Heart right ventricle (tissue), 16 donors: Measurements from ENCODE around the gene CHCHD3. TPM values are rescaled to one million over a fixed set of nuclear protein-coding genes. Genes with fewer than 3 reads are reported as not detected.

Source experiments
- ATAC-seq, 8 donors: fragments of 200-7000 bp; cut with Tn5 transposase; one replicate each; pipeline ENCODE4 v1.9.1; 2020; ENCODE audit warnings: mild to moderate bottlenecking in 8 of 8, moderate library complexity in 8 of 8, moderate number of reproducible peaks in 1 of 8
- DNase-seq, 2 donors: peaks; one replicate each; pipeline ENCODE4 v3.0.0-alpha.2; 2020
- H3K27ac ChIP-seq, 10 donors: fragments of 200-600 bp; sonication (generic) in 2 of 10; one replicate each; pipeline versions ENCODE4 v1.5.0 to v1.8.0; 2020 to 2022; ENCODE audit warnings: mild to moderate bottlenecking in 3 of 10
- H3K27me3 ChIP-seq, 7 donors: fragments of 200-600 bp; one replicate each; pipeline ENCODE4 v1.8.0; 2021 to 2022; ENCODE audit warnings: mild to moderate bottlenecking in 2 of 7
- H3K36me3 ChIP-seq, 9 donors: fragments of 200-600 bp; sonication (generic) in 1 of 9; one replicate each; pipeline versions ENCODE4 v1.5.0 to v1.8.0; 2020 to 2022; ENCODE audit warnings: mild to moderate bottlenecking in 2 of 9
- H3K4me1 ChIP-seq, 9 donors: fragments of 200-600 bp; sonication (generic) in 1 of 9; one replicate each; pipeline versions ENCODE4 v1.5.0 to v1.8.0; 2020 to 2022; ENCODE audit warnings: mild to moderate bottlenecking in 4 of 9
- H3K4me3 ChIP-seq, 10 donors: fragments of 200-600 bp; sonication (generic) in 2 of 10; one replicate each; pipeline versions ENCODE4 v1.5.0 to v1.8.0; 2020 to 2022; ENCODE audit warnings: mild to moderate bottlenecking in 7 of 10, moderate library complexity in 2 of 10
- H3K9me3 ChIP-seq, 11 donors: fragments of 200-600 bp in 10 of 11; sonication (generic) in 2 of 11; one replicate each; pipeline versions ENCODE4 v1.5.0 to v1.8.0; 2013 to 2022; ENCODE audit warnings: mild to moderate bottlenecking in 2 of 11, control low read depth in 1 of 11, moderate library complexity in 1 of 11
- WGBS, 2 donors: extraction: QIAGEN DNeasy Blood & Tissue Kit; methylation state at CpG; one replicate each; pipeline ENCODE4 v1.1.7; 2013; ENCODE audit warnings: inconsistent platforms in 1 of 2; 5-methylcytosine and 5-hydroxymethylcytosine counted together
- intact Hi-C, 10 donors: fragments of 100-400 bp; cut with DNase I; formaldehyde crosslinking; loops; one replicate each; pipeline versions ENCODE4 v1.11.1 to v1.14.2; 2022
- polyA plus RNA-seq, 2 donors: library from polyadenylated mRNA; stranded (reverse); fragments of 200-250 nt; gene quantifications; one replicate each; pipeline ENCODE4 v1.2.3, GENCODE V29; 2013
- total RNA-seq, 10 donors: library from RNA; stranded (reverse); fragmentation: NEBNext Ultra II Directional in 3 of 10; extraction: Animal tissue kit (Norgen Biotek cat#: 25700) in 3 of 10; gene quantifications; one replicate each; pipeline versions ENCODE4 v1.2.1 to v1.2.4, GENCODE V29; 2021 to 2023
- TF ChIP-seq, protein P1 (sequence below), 9 donors: fragments of 200-600 bp; sonication (generic) in 2 of 9; IDR thresholded peaks; one replicate each; pipeline versions ENCODE4 v1.5.0 to v1.8.0; 2021 to 2022; ENCODE audit warnings: antibody characterized with exemption in 9 of 9, mild to moderate bottlenecking in 5 of 9, moderate library complexity in 1 of 9
- donor health status: Arrhythmogenic right ventricular cardiomyopathy.
- donor health status: ischemic (EF 13 %, LVEDD 7.1; RV severe dilation, severe dysfunction).
- donor health status: healthy with polysubstance abuse.
- donor health status: DM: no; HTN: yes; CAD: no.
- donor health status: DM: no; HTN: no; CAD: no.
- donor health status: ischemic (EF 25% LVEDD 6.9; RV normal size, moderate dysfunction).
- donor health status: ischemic (EF 25% LVEDD 5.7; RV mildly dilated, moderate dysfunction).
- donor health status: healthy.
- donor health status: DM: yes; HTN: yes; CAD: no.
- donor health status: Ischemic cardiomyopathy.
- donor health status: ischemic (EF 35%, LVEDD 5.7; RV mildly dilated, moderate dysfunction).
- donor health status: nonischemic (EF 11% LVEDD 7.7; RV severe dilation, severe dysfunction).
- donor health status: DM: yes; HTN: yes; CAD: no.
- donor health status: PGD.
- donor health status: ischemic (EF 29% LVEDD 5.4; RV normal size, mild dysfunction).
- donor health status: nonischemic (EF 23%, LVEDD 6.1; RV moderate dilation, normal function).

CHCHD3 gene
- total and polyA plus RNA-seq, 12 donors: 42.6 to 215 (median 185) TPM

DNA sequence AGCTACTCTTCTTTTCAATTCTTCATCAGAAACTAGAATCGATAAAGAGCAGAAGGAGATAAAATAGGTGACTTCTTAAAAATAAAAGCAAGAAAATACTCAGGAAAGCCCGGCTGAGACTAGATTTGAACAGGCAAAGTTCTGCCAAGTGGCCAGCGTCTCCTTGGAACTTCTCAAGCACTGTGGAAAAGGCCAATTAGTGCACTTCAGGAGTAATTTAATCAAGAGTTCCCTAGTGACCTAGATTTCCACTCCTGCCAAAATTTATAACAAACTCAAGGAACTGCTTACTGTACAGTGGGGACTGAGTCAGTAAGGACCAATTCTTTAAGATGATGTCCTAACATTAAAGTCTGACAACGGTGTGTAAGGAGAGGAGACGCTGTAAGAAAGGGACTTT lies 57.3 kb downstream of the CHCHD3 start:
- H3K4me3 ChIP-seq: no peak overlapping the region
- H3K4me1 ChIP-seq: peaks cover 0 to 36% (median 21%) of the 10 kb centered on the region in 9 donors
- ATAC-seq (peak in 1 of 8 donors; percentile 11), DNase-seq (no peak)
- intact Hi-C loops: no loop called here
- peaks cover 0 to 13% (median 0%) of the 10 kb centered on the region in 11 donors for H3K9me3 ChIP-seq
- no peaks in the 10 kb centered on the region for H3K27me3 ChIP-seq
- TF ChIP-seq, protein P1, sequence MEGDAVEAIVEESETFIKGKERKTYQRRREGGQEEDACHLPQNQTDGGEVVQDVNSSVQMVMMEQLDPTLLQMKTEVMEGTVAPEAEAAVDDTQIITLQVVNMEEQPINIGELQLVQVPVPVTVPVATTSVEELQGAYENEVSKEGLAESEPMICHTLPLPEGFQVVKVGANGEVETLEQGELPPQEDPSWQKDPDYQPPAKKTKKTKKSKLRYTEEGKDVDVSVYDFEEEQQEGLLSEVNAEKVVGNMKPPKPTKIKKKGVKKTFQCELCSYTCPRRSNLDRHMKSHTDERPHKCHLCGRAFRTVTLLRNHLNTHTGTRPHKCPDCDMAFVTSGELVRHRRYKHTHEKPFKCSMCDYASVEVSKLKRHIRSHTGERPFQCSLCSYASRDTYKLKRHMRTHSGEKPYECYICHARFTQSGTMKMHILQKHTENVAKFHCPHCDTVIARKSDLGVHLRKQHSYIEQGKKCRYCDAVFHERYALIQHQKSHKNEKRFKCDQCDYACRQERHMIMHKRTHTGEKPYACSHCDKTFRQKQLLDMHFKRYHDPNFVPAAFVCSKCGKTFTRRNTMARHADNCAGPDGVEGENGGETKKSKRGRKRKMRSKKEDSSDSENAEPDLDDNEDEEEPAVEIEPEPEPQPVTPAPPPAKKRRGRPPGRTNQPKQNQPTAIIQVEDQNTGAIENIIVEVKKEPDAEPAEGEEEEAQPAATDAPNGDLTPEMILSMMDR (IDR thresholded peaks at IDR 0.05): no peak
- WGBS, 2 donors: 68 to 73% methylated on average over 5 of the region's 5 CpGs
- H3K36me3 ChIP-seq: peaks cover 0 to 11% (median 0%) of the 10 kb centered on the region in 9 donors
- no peak overlapping the region for H3K27ac ChIP-seq

DNA sequence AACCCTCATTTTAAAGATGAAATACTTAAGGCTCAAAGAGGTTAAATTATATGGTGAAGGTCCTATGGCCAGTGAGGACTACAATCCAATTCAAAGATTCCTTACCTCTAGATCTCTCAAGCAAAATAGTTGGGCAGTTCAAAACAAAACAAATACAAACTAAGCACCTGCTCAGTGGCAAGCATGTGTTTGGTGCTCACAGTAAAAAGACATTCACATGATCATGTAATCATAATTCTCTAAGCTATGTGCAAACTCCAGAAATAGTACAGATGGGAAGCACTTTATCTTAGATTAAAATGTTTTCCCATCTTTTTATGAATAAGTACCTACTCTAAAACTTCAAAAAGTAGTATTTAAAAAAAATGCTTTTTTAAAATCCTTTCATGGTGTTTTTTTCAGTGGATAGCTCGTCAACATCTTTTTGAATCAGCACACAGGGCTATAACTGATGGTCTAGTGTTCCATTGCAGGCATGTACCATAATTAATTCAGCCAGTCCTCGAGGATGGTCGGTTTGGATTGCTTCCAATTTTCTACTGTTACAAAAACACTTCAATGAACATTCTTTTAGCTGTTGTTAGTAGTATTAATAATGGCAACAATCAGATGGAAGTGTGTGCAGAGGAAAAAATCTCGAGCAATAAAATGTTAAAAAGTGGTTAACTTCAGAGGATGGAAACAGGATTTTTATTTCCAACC lies 58.4 kb downstream of the CHCHD3 start:
- no peaks in the 10 kb centered on the region for H3K27me3 ChIP-seq
- peaks cover 0 to 32% (median 14%) of the 10 kb centered on the region in 9 donors for H3K4me1 ChIP-seq
- H3K4me3 ChIP-seq: no peak overlapping the region
- TF ChIP-seq, protein P1 (IDR thresholded peaks at IDR 0.05): no peak
- H3K9me3 ChIP-seq: peaks cover 0 to 13% (median 0%) of the 10 kb centered on the region in 11 donors
- no peak for DNase-seq
- 57 to 61% methylated on average over 4 of the region's 4 CpGs for WGBS, 2 donors
- intact Hi-C loops: no loop called here
- no peak for ATAC-seq
- peaks cover 0 to 11% (median 0%) of the 10 kb centered on the region in 9 donors for H3K36me3 ChIP-seq
- H3K27ac ChIP-seq: no peak overlapping the region

DNA sequence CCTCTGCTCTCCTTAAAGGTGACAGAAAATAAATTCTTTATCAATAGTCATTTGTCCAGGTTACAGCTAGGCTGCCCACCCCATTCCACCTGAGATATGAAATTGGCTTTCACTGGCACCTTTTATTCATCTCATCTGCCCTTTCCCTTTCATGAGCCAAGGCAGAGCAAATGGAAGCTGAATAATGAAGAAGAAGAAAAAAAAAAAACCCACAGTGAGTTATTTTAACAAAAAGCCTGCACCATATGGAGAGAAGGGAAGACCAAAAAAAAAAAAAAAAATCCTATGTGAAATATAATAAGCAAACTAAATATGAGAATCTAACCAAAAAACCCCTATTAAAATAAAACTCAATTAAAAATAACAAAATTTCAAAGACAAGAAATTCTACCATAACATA lies 59.2 kb downstream of the CHCHD3 start:
- intact Hi-C loops: no loop called here
- DNase-seq: no peak

DNA sequence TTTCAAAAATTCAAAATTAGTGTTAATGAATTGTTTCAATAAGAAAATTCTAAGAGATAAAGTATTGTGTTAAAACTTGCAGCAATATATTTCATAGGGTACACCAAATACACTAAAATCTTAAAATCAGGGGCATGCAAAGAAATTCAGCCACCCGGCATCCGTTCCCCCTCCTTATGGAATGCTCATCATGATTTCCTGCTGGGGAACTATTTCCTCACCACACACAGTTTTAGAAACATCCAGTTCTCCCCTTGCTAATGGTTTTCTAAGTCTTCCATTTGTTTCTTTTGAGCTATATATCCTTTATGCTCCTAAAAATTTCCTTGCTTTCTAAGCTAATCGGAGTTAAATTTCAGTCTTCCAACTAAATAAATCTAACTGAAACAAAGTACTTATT lies 60.7 kb downstream of the CHCHD3 start:
- no peak for DNase-seq
- peaks cover 0 to 11% (median 0%) of the 10 kb centered on the region in 9 donors for H3K36me3 ChIP-seq
- H3K27me3 ChIP-seq: no peaks in the 10 kb centered on the region
- TF ChIP-seq, protein P1 (IDR thresholded peaks at IDR 0.05): no peak
- ATAC-seq: no peak
- WGBS, 2 donors: 53 to 63% methylated on average over 3 of the region's 3 CpGs
- peaks cover 0 to 37% (median 19%) of the 10 kb centered on the region in 9 donors for H3K4me1 ChIP-seq
- peaks cover 0 to 5% (median 0%) of the 10 kb centered on the region in 11 donors for H3K9me3 ChIP-seq
- no peak overlapping the region for H3K27ac ChIP-seq
- H3K4me3 ChIP-seq: no peak overlapping the region
- intact Hi-C loops: no loop called here

More for the DNA sequence above, 59.2 kb downstream of the CHCHD3 start:
- Histone ChIP-seq H3K36me3 (peaks cover 0 to 11% (median 0%) of the 10 kb centered on the region in 9 donors), H3K27me3 (no peaks in the 10 kb centered on the region), H3K27ac (no peak overlapping the region), H3K4me1 (peaks cover 0 to 32% (median 14%) of the 10 kb centered on the region in 9 donors), H3K4me3 (no peak overlapping the region), H3K9me3 (peaks cover 0 to 13% (median 0%) of the 10 kb centered on the region in 11 donors)
- TF ChIP-seq, protein P1 (IDR thresholded peaks at IDR 0.05): no peak
- no peak for ATAC-seq
